HG02852 (cell line): ENCODE results near the gene GHDC.
"Not testable (repeated sequence)": the region's sequence is repeated elsewhere in the genome, so short reads cannot be mapped to it uniquely, and the experiment has no call there.

Source experiments
- ATAC-seq: cut with Tn5 transposase; IDR thresholded peaks from one replicate; pipeline ENCODE4 v1.9.1; 2021; ENCODE audit warnings: mild to moderate bottlenecking, moderate library complexity; ENCODE audit not compliant: unreplicated experiment

Gene GHDC, protein sequence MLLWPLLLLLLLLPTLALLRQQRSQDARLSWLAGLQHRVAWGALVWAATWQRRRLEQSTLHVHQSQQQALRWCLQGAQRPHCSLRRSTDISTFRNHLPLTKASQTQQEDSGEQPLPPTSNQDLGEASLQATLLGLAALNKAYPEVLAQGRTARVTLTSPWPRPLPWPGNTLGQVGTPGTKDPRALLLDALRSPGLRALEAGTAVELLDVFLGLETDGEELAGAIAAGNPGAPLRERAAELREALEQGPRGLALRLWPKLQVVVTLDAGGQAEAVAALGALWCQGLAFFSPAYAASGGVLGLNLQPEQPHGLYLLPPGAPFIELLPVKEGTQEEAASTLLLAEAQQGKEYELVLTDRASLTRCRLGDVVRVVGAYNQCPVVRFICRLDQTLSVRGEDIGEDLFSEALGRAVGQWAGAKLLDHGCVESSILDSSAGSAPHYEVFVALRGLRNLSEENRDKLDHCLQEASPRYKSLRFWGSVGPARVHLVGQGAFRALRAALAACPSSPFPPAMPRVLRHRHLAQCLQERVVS

GRCh38 chr17:42193969-42194899 lies at the start of gene GHDC:
Gene GHDC, minus strand, starts transcription at chr17:42194494. Its CDS starts 913 bp downstream, at chr17:42193581.
- ATAC-seq, result peak; percentile 87

- no peak for ATAC-seq
Measured at GRCh38 chr17:42243493-42243982, 49.2 kb upstream of the GHDC start.

DNA sequence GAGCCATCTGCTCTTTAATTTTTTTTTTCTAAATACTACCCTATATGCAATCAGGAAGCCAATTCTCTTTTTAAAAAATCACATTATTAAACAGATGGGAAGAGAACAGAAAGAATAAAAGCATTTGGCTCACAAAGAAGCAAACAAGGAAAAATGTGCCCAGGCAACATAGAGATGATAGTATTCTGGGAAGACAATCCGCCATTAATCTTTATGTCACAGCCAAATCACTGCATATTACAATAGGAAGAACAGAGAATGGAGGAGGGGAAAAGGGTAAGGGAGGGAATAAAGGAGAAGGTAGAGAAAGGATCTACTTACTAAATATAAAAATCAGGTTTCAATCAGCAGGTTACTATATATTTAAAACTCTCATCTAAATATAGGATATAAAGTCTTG lies 47.6 kb upstream of the GHDC start:
- no peak for ATAC-seq

GRCh38 chr17:42240863-42241262 lies 46.6 kb upstream of the GHDC start:
- ATAC-seq, result not testable (repeated sequence)

GRCh38 chr17:42240201-42240600 lies 45.9 kb upstream of the GHDC start:
- ATAC-seq, result no peak

DNA sequence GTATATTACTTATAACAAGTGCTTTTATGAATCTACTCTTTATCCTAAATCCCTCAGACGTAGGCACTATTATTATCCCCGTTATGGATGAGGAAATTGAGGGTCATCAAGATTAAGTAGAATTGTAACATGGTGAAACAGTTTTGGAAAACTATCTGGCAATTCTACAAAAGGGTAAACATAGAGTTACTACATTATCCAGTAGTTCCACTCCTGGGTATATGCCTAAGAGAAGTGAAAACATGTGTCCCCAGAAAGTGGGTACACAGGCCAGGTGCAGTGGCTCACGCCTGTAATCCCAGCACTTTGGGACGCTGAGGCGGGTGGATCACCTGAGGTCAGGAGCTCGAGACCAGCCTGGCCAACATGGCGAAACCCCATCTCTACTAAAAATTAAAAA lies 45.3 kb upstream of the GHDC start:
- ATAC-seq, result not testable (repeated sequence)

DNA sequence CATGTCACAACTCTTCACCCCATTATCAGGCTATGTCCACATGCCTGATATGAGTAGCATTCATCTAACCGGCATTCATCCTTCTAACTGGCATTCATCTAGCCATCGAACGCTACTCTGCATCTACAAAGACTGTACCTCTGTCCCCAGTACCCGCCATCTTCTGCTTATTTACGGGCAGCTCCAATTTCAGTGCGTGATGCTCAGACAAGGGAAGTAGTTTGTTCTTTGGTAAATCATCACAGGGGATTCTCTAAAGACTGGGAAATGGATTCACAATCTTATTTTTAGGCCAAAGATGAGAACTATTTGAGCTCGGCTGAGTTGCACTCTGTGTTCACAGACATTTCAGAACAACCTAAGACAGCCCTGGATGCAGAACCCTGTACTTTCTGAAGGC lies 42.5 kb upstream of the GHDC start:
- ATAC-seq, result no peak

DNA sequence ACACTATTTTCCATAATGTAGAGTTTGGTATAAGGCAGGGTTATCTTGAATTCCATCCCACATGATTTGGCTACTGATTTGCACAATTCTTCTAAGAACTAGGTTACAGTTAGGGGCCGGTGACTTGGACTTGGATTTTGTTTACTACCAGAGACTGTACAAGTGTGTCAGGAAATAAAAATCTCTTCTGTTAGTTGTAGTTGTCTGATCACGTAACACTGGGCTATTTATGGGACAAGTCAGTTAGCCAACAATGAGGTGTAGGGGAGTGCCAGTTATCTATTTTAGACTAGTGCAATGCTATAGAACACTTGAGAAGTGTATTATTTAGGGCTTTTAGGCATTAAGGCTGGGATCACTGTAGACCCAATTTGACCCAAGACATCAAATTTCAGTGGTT lies 39.7 kb upstream of the GHDC start:
- ATAC-seq, result no peak

GRCh38 chr17:42233156-42233555 lies 38.9 kb upstream of the GHDC start:
- no peak for ATAC-seq

- no peak for ATAC-seq
Measured at GRCh38 chr17:42230225-42230624, 35.9 kb upstream of the GHDC start.

GRCh38 chr17:42227849-42228700 lies 33.8 kb upstream of the GHDC start:
- ATAC-seq, result no peak

DNA sequence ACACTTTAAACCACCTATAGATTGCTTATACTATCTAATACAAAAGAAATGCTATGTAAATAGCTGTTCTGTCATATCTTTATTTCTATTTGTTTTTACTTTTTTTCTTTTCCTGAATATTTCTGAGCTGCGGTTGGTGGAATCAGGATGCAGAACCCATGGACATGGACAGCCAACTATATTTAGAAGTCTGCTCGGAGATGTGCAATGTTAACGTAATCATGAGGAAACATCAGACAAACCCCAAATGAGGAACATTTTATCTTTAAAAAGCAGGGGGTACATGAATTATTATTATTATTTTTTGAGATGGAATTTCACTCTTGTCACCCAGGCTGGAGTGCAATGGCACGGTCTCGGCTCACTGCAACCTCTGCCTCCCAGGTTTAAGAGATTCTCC lies 31.4 kb upstream of the GHDC start:
- no peak for ATAC-seq

DNA sequence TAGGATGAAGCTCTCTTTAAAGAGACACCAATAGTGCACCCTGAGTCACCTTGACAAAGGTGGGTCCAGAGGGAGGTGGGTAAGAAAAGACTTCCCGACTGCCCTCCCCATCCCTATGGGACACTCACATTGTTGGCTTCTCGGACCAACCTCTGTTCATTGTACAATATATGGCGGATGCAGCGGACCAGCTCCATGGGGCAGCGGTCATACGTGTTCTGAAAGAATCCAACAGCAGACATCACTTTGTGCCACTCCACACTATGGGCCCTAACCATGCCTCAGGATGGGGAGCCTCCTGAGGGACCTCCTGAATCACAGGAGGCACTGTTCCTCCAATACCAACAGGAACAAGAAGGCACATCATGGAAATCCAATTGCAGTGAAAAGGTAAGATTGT lies 30.4 kb upstream of the GHDC start:
- ATAC-seq, result no peak

DNA sequence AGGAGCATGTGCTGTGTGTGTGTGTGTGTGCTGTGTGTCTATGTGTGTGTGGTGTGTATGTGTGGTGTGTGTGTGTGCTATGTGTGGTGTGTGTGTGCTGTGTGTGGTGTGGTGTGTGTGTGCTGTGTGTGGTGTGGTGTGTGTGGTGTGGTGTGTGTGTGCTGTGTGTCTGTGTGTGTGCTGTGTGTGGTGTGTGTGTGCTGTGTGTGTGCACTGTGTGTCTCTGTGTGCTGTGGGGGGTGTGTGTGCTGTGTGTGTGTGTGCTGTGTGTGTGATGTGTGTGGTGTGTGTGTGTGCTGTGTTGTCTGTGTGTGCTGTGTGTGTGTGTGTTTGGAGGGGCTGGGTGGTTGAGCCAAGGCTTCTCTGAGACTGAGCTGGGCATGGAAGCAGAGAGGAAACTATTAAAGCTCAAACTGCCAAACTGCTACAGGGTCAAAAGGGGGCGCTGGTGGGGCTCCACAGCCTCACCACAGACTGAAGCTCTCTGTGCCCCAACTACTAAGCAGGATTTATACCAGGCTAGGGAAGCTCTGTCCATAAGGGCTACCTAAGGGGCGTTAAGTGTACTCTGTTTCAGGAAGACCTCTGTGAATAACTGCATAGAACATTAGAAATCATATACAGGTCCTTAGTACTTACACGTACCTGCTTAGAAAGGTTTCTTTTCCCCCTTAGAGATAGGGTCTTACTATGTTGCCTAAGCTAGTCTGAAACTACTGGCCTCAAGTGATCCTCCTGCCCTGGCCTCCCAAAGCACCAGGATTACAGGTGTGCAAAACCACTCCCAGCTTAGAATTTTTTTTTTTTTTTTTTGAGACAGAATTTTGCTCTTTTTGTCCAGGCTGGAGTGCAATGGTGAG lies 27.8 kb upstream of the GHDC start:
- no peak for ATAC-seq

GRCh38 chr17:42219280-42219679 lies 25.0 kb upstream of the GHDC start:
- not testable (repeated sequence) for ATAC-seq

DNA sequence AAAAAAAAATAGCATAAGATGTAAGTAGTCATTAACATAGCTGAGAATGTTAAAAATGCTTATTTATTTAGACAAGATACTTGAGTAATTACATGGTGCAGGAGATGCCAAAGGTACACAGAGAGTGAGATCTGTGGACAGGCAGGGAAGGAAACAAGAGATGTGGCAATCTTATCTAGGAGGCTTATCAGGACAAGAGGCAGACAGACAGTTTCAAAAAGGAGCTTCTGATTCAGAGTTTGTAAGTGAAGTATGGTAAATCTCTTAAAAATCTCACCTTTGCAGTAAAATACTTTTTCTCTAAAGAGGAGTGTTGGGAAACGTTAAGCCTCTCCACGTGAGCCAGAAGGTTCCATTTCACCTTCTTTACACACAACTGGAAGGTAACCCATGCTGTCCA lies 19.9 kb upstream of the GHDC start:
- no peak for ATAC-seq

GRCh38 chr17:42212382-42212781 lies 18.1 kb upstream of the GHDC start:
- no peak for ATAC-seq

- ATAC-seq, result not testable (repeated sequence)
Measured at GRCh38 chr17:42211921-42212341, 17.6 kb upstream of the GHDC start.

- no peak for ATAC-seq
Measured at GRCh38 chr17:42210046-42210445, 15.8 kb upstream of the GHDC start.
